CD4-positive, alpha-beta memory T cell (primary cell): Measurements from ENCODE around the gene PRRT1. TPM values are rescaled to one million over a fixed set of nuclear protein-coding genes. Genes with fewer than 3 reads are reported as not detected.
A peak's percentile ranks its signal among the peaks of the same experiment; 100 is the strongest.

ENCODE experiments used
- CTCF ChIA-PET: fragments of 350-600 bp; sonication (Branson Sonifier 250); formaldehyde crosslinking; loops from one replicate; lab custom pipeline; 2021; ENCODE audit warnings: inconsistent platforms; ENCODE audit not compliant: partially characterized antibody; lab: Charles Lee
- POLR2A ChIA-PET: fragments of 350-600 bp; sonication (Branson Sonifier 250); formaldehyde crosslinking; loops from one replicate; lab custom pipeline; 2021; ENCODE audit not compliant: partially characterized antibody; lab: Charles Lee
- DNase-seq, 5 donors: peaks; one replicate each; pipeline versions ENCODE4 v3.0.0 to v3.0.0-alpha.2; 2020 to 2022; ENCODE audit warnings: mixed read lengths in 1 of 5
- H3K27ac ChIP-seq: one replicate; pipeline ENCODE4 v1.7.0; 2013; ENCODE audit warnings: low read depth, low read length
- H3K27me3 ChIP-seq: 2 replicates; pipeline ENCODE4 v1.7.0; 2013; ENCODE audit warnings: mild to moderate bottlenecking, low read length, moderate library complexity; ENCODE audit not compliant: insufficient read depth
- H3K36me3 ChIP-seq: 2 replicates; pipeline ENCODE4 v1.7.0; 2013; ENCODE audit warnings: mild to moderate bottlenecking, low read length, moderate library complexity; ENCODE audit not compliant: insufficient read depth
- H3K4me1 ChIP-seq: 2 replicates; pipeline ENCODE4 v1.7.0; 2013; ENCODE audit warnings: mild to moderate bottlenecking, low read length, moderate library complexity; ENCODE audit not compliant: insufficient read depth
- H3K4me3 ChIP-seq, 2 donors: one replicate each; pipeline ENCODE4 v1.7.0; 2013; ENCODE audit warnings: low read length in 2 of 2, mild to moderate bottlenecking in 1 of 2
- H3K9me3 ChIP-seq, 2 donors: one replicate each; pipeline ENCODE4 v1.7.0; 2013; ENCODE audit warnings: low read length in 2 of 2, control low read depth in 1 of 2; ENCODE audit not compliant: control insufficient read depth in 1 of 2
- H3K27ac Mint-ChIP-seq, 7 donors: one replicate each; pipeline ENCODE4 v1.8.0; 2020 to 2021; ENCODE audit warnings: mixed read lengths in 7 of 7, mild to moderate bottlenecking in 6 of 7, inconsistent platforms in 3 of 7, moderate library complexity in 3 of 7
- H3K27me3 Mint-ChIP-seq, 2 donors: one replicate each; pipeline ENCODE4 v1.8.0; 2020 to 2021; ENCODE audit warnings: mixed read lengths in 2 of 2
- H3K36me3 Mint-ChIP-seq, 2 donors: one replicate each; pipeline ENCODE4 v1.8.0; 2020 to 2021; ENCODE audit warnings: mixed read lengths in 2 of 2, inconsistent platforms in 1 of 2, mild to moderate bottlenecking in 1 of 2
- H3K4me1 Mint-ChIP-seq, 4 donors: one replicate each; pipeline ENCODE4 v1.8.0; 2020 to 2021; ENCODE audit warnings: mixed read lengths in 4 of 4, mild to moderate bottlenecking in 1 of 4
- H3K4me3 Mint-ChIP-seq, 8 donors: one replicate each; pipeline ENCODE4 v1.8.0; 2020 to 2021; ENCODE audit warnings: mixed read lengths in 8 of 8, mild to moderate bottlenecking in 7 of 8, moderate library complexity in 6 of 8, inconsistent platforms in 3 of 8
- H3K9me3 Mint-ChIP-seq, 8 donors: one replicate each; pipeline ENCODE4 v1.8.0; 2020 to 2021; ENCODE audit warnings: mixed read lengths in 8 of 8, mild to moderate bottlenecking in 5 of 8, inconsistent platforms in 3 of 8, moderate library complexity in 1 of 8
- intact Hi-C: fragments of 100-400 bp; cut with micrococcal nuclease; formaldehyde crosslinking; loops from one replicate; pipeline ENCODE4 v1.15.1; 2023
- polyA plus RNA-seq, 2 donors: library from polyadenylated mRNA; unstranded; fragments of 300-500 nt; fragmentation: Illumina TruSeq; gene quantifications; one replicate each; pipeline ENCODE4 v1.2.3, GENCODE V29; 2021
- total RNA-seq, 2 experiments: library from RNA; stranded (reverse); gene quantifications; one replicate each; pipeline ENCODE4 v1.2.3, GENCODE V29; 2021

The PRRT1 gene
- total and polyA plus RNA-seq, 4 experiments from 2014 or later: 0.60 to 1.9 (median 1.5) TPM; not detected in 1

GRCh38 chr6:32192608-32193039 is 40.9 kb upstream of the PRRT1 start, which contains the start of gene GPSM3:
TSS of gene GPSM3 (minus strand) at chr6:32192643. CDS start at chr6:32192513, 130 bp downstream.
- no peaks in the 10 kb centered on the region for H3K27me3 Mint-ChIP-seq
- H3K4me1 Mint-ChIP-seq: peaks cover 32 to 78% (median 39%) of the 10 kb centered on the region in 4 donors
- peak within 1 kb of the TSS; percentile 98 to 100 (median 99) for H3K4me3 Mint-ChIP-seq
- H3K4me1 ChIP-seq: peaks cover 52% of the 10 kb centered on the region
- ChIA-PET CTCF (interaction anchor here (0.9 to 3.3 kb wide), 6 partner anchors 12 to 74 kb away, joined by 3 to 13 read pairs (median 5); partner anchors contain the start of gene RNF5), POLR2A (interaction anchor here (0.6 to 12.7 kb wide), 17 partner anchors 13 to 781 kb away, joined by 3 to 408 read pairs (median 5); partner anchors contain the start of genes AGPAT1, ATF6B, DXO and FKBPL)
- H3K27ac ChIP-seq: peak within 1 kb of the TSS; percentile 98
- intact Hi-C loops: loop anchor here (2.0 to 10.0 kb wide), 3 partner anchors 234 to 1222 kb away; partner anchors contain the start of genes CUTA, HSD17B8, NELFE and PHF1
- peak within 1 kb of the TSS; percentile 92 to 100 (median 99) for H3K27ac Mint-ChIP-seq
- peaks cover 30 to 42% of the 10 kb centered on the region in 2 donors for H3K36me3 Mint-ChIP-seq
- H3K9me3 Mint-ChIP-seq: no peaks in the 10 kb centered on the region
- peak; percentile 60 to 75 (median 68) for DNase-seq
- peaks cover 4% of the 10 kb centered on the region for H3K36me3 ChIP-seq
- H3K27me3 ChIP-seq: no peaks in the 10 kb centered on the region
- H3K4me3 ChIP-seq: peak within 1 kb of the TSS; percentile 81 to 99
- no peaks in the 10 kb centered on the region for H3K9me3 ChIP-seq

GRCh38 chr6:32191696-32192607 is 40.2 kb upstream of the PRRT1 start:
- peaks cover 55% of the 10 kb centered on the region for H3K4me1 ChIP-seq
- peaks cover 37 to 84% (median 46%) of the 10 kb centered on the region in 4 donors for H3K4me1 Mint-ChIP-seq
- peaks cover 37 to 48% of the 10 kb centered on the region in 2 donors for H3K36me3 Mint-ChIP-seq

GRCh38 chr6:32190911-32191677 is 39.4 kb upstream of the PRRT1 start:
- Histone ChIP-seq H3K4me1 (peaks cover 59% of the 10 kb centered on the region), H3K27ac (peak overlapping the region; percentile 98), H3K9me3 (no peaks in the 10 kb centered on the region), H3K4me3 (peak overlapping the region; percentile 81 to 99), H3K36me3 (peaks cover 19% of the 10 kb centered on the region), H3K27me3 (no peaks in the 10 kb centered on the region)
- H3K9me3 Mint-ChIP-seq: peaks cover 0 to 2% (median 0%) of the 10 kb centered on the region in 8 donors
- H3K27ac Mint-ChIP-seq: peak overlapping the region; percentile 92 to 100 (median 99)
- peaks cover 42 to 85% (median 50%) of the 10 kb centered on the region in 4 donors for H3K4me1 Mint-ChIP-seq
- no peaks in the 10 kb centered on the region for H3K27me3 Mint-ChIP-seq
- ChIA-PET POLR2A (interaction anchor here (0.7 to 12.7 kb wide), 11 partner anchors 11 to 1086 kb away, joined by 3 to 408 read pairs (median 7); partner anchors contain the start of genes AGPAT1, ATF6B, B3GALT4 and BAG6), CTCF (interaction anchor here (0.9 to 3.3 kb wide), 3 partner anchors 11 to 73 kb away, joined by 3 to 18 read pairs (median 13); no protein-coding TSS in a partner anchor)
- no peak for DNase-seq
- H3K36me3 Mint-ChIP-seq: peaks cover 46 to 57% of the 10 kb centered on the region in 2 donors
- peak overlapping the region; percentile 98 to 100 (median 99) for H3K4me3 Mint-ChIP-seq
- intact Hi-C loops: loop anchor here (1.0 to 10.0 kb wide), 5 partner anchors 13 to 1224 kb away; partner anchors contain the start of genes ATF6B, CUTA, HSD17B8 and PHF1

More at GRCh38 chr6:32191696-32192607, 40.2 kb upstream of the PRRT1 start:
- Histone ChIP-seq H3K9me3 (no peaks in the 10 kb centered on the region), H3K27ac (peak overlapping the region; percentile 98), H3K27me3 (no peaks in the 10 kb centered on the region), H3K36me3 (peaks cover 11% of the 10 kb centered on the region), H3K4me3 (peak overlapping the region; percentile 81 to 99)
- H3K9me3 Mint-ChIP-seq: no peaks in the 10 kb centered on the region
- intact Hi-C loops: loop anchor here (2.0 to 10.0 kb wide), 3 partner anchors 233 to 1223 kb away; partner anchors contain the start of genes CUTA, HSD17B8, NELFE and PHF1
- ChIA-PET CTCF (interaction anchor here (1.0 to 3.3 kb wide), 5 partner anchors 13 to 74 kb away, joined by 3 to 13 read pairs (median 5); partner anchors contain the start of gene RNF5), POLR2A (interaction anchor here (0.6 to 12.7 kb wide), 16 partner anchors 12 to 782 kb away, joined by 3 to 408 read pairs (median 5); partner anchors contain the start of genes AGPAT1, ATF6B, DXO and FKBPL)
- H3K4me3 Mint-ChIP-seq: peak overlapping the region; percentile 98 to 100 (median 99)
- peak in 1 of 5 donors; percentile 70 for DNase-seq
- H3K27ac Mint-ChIP-seq: peak overlapping the region; percentile 92 to 100 (median 99)
- no peaks in the 10 kb centered on the region for H3K27me3 Mint-ChIP-seq

- no peaks in the 10 kb centered on the region for H3K27me3 Mint-ChIP-seq
- H3K27ac ChIP-seq: peak within 1 kb of the TSS; percentile 98
- H3K4me1 Mint-ChIP-seq: peaks cover 48 to 85% (median 54%) of the 10 kb centered on the region in 4 donors
- CTCF ChIA-PET: interaction anchor here (0.9 to 3.3 kb wide), 4 partner anchors 10 to 72 kb away, joined by 3 to 18 read pairs (median 8); no protein-coding TSS in a partner anchor
- H3K27me3 ChIP-seq: no peaks in the 10 kb centered on the region
- H3K36me3 Mint-ChIP-seq: peaks cover 53 to 63% of the 10 kb centered on the region in 2 donors
- peaks cover 0 to 2% (median 0%) of the 10 kb centered on the region in 8 donors for H3K9me3 Mint-ChIP-seq
- POLR2A ChIA-PET: interaction anchor here (0.9 to 12.7 kb wide), 12 partner anchors 11 to 1087 kb away, joined by 3 to 408 read pairs (median 5); partner anchors contain the start of genes AGPAT1, ATF6B, B3GALT4 and BAG6
- DNase-seq: peak; percentile 73 to 85 (median 76)
- H3K9me3 ChIP-seq: no peaks in the 10 kb centered on the region
- H3K4me3 Mint-ChIP-seq: peak within 1 kb of the TSS; percentile 98 to 100 (median 99)
- peak within 1 kb of the TSS; percentile 81 to 99 for H3K4me3 ChIP-seq
- peaks cover 64% of the 10 kb centered on the region for H3K4me1 ChIP-seq
- H3K36me3 ChIP-seq: peaks cover 22% of the 10 kb centered on the region
- intact Hi-C loops: loop anchor here (1.0 to 10.0 kb wide), 5 partner anchors 12 to 1225 kb away; partner anchors contain the start of genes ATF6B, CUTA, HSD17B8 and PHF1
- peak within 1 kb of the TSS; percentile 93 to 100 (median 99) for H3K27ac Mint-ChIP-seq
These were observed 38.5 kb upstream of the PRRT1 start, which contains the start of gene PBX2 for GRCh38 chr6:32190054-32190851. TSS of gene PBX2 (minus strand) at chr6:32190202. CDS start at chr6:32189915, 287 bp downstream.

- H3K27ac Mint-ChIP-seq: peak overlapping the region in 6 of 7 donors; percentile 86 to 97 (median 94)
- H3K36me3 Mint-ChIP-seq: peaks cover 53 to 62% of the 10 kb centered on the region in 2 donors
- peaks cover 59% of the 10 kb centered on the region for H3K4me1 ChIP-seq
- ChIA-PET CTCF (interaction anchor here (1.2 to 3.0 kb wide), 2 partner anchors 10 to 35 kb away, joined by 3 to 18 read pairs; no protein-coding TSS in a partner anchor), POLR2A (interaction anchor here (0.9 to 12.7 kb wide), 7 partner anchors 10 to 782 kb away, joined by 3 to 408 read pairs (median 10); partner anchors contain the start of genes AGPAT1, ATF6B, EHMT2 and FKBPL)
- peak overlapping the region; percentile 98 for H3K27ac ChIP-seq
- intact Hi-C loops: loop anchor here (1.0 to 10.0 kb wide), 5 partner anchors 11 to 1225 kb away; partner anchors contain the start of genes ATF6B, CUTA, HSD17B8 and PHF1
- H3K27me3 ChIP-seq: no peaks in the 10 kb centered on the region
- H3K27me3 Mint-ChIP-seq: no peaks in the 10 kb centered on the region
- H3K36me3 ChIP-seq: peaks cover 22% of the 10 kb centered on the region
- peaks cover 0 to 2% (median 0%) of the 10 kb centered on the region in 8 donors for H3K9me3 Mint-ChIP-seq
- no peaks in the 10 kb centered on the region for H3K9me3 ChIP-seq
- H3K4me3 ChIP-seq: peak overlapping the region; percentile 44 to 81
- DNase-seq: no peak
- H3K4me1 Mint-ChIP-seq: peaks cover 42 to 80% (median 49%) of the 10 kb centered on the region in 4 donors
- peak overlapping the region; percentile 86 to 96 (median 92) for H3K4me3 Mint-ChIP-seq
These were observed 38.0 kb upstream of the PRRT1 start for GRCh38 chr6:32189742-32190053.
